Astrocyte (in vitro differentiated cells and primary cell): ENCODE data around the gene ZC3HAV1.

Experiments used
- EZH2 ChIP-seq: IDR thresholded peaks from 2 replicates; pipeline ENCODE4 v1.6.1; 2012; ENCODE audit warnings: mild to moderate bottlenecking, low read length, inconsistent platforms; ENCODE audit not compliant: insufficient read depth
- TF ChIP-seq, protein P1 (sequence below): IDR thresholded peaks from 2 replicates; pipeline ENCODE4 v1.5.1; 2011; ENCODE audit warnings: low read depth, mild to moderate bottlenecking, inconsistent platforms, low read length, moderate library complexity; ENCODE audit not compliant: insufficient read depth

GRCh38 chr7:139153832-139154231, 44.3 kb upstream of the ZC3HAV1 start:
- TF ChIP-seq, protein P1, sequence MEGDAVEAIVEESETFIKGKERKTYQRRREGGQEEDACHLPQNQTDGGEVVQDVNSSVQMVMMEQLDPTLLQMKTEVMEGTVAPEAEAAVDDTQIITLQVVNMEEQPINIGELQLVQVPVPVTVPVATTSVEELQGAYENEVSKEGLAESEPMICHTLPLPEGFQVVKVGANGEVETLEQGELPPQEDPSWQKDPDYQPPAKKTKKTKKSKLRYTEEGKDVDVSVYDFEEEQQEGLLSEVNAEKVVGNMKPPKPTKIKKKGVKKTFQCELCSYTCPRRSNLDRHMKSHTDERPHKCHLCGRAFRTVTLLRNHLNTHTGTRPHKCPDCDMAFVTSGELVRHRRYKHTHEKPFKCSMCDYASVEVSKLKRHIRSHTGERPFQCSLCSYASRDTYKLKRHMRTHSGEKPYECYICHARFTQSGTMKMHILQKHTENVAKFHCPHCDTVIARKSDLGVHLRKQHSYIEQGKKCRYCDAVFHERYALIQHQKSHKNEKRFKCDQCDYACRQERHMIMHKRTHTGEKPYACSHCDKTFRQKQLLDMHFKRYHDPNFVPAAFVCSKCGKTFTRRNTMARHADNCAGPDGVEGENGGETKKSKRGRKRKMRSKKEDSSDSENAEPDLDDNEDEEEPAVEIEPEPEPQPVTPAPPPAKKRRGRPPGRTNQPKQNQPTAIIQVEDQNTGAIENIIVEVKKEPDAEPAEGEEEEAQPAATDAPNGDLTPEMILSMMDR, result no peak
- no peak for TF ChIP-seq EZH2
